ENCODE measurements around the gene ID2. TPM values are rescaled to one million over a fixed set of nuclear protein-coding genes. Genes with fewer than 3 reads are reported as not detected.

Gene ID2
- total and polyA plus RNA-seq, 2 of the 13 experiments (the other 11 are each of a cell fraction or from before 2014, with no cell fraction given), result 214 to 719 TPM

- Histone ChIP-seq H3K4me1 (ENCODE audit: insufficient read depth, low read length) (peaks cover 98% of the 10 kb centered on the region), H3K9ac (ENCODE audit: insufficient read depth, low read depth, low read length) (peak overlapping the region; percentile 25; the same call in 1 of the 2 replicates), H3K27ac (ENCODE audit: extremely low read length, insufficient read depth, low read length) (peak overlapping the region; percentile 55), H3K79me2 (ENCODE audit: insufficient read depth, low read length) (peaks cover 2% of the 10 kb centered on the region), H3K4me3 (replicated peaks in 1 of 3; ENCODE audit: insufficient read depth in 1 of 3, low read depth in 2 of 3, low read length in 3 of 3) (peak overlapping the region in 1 of 3 experiments; percentile 44; a peak in 2 of 6 replicates), H3K27me3 (ENCODE audit: control insufficient read depth in 1 of 2, insufficient read depth in 2 of 2, low read length in 2 of 2) (no peaks in the 10 kb centered on the region), H2AFZ (ENCODE audit: low read length) (no peak overlapping the region), H3K36me3 (replicated peaks in 1 of 2; ENCODE audit: control insufficient read depth in 1 of 2, insufficient read depth in 2 of 2, low read length in 2 of 2) (no peaks in the 10 kb centered on the region), H3K9me3 (ENCODE audit: low read length) (no peaks in the 10 kb centered on the region), H3K4me2 (ENCODE audit: low read depth, low read length) (peak overlapping the region; percentile 72), H4K20me1 (ENCODE audit: insufficient read depth, low read length) (no peaks in the 10 kb centered on the region)
- ChIA-PET POLR2A (interaction anchor here (0.8 to 10.2 kb wide), 12 partner anchors 8 to 107 kb away, joined by 3 to 188 read pairs (median 4); partner anchors contain the start of gene ID2), CTCF (ENCODE audit: low intra/inter-chr PET ratio, low total read pairs) (no interaction called here)
- FAIRE-seq, result no peak
- intact Hi-C loops (cut with micrococcal nuclease; ENCODE audit: unreplicated experiment) (loop anchor here (1.0 kb wide), 1 partner anchor 48 kb away; no protein-coding TSS in a partner anchor), in situ Hi-C loops (cut with HindIII; ENCODE audit: extremely low pct_ligation_motif_present, low pct_unique_long_range_greater_than_20kb) (no loop called here)
- BruUV-seq (replicated peaks), result no TSS peak
- no peak for DNase-seq (ENCODE audit: low spot score)
- WGBS (ENCODE audit: low lambda C conversion rate), result 44% methylated on average over 7 of the region's 7 CpGs
- ATAC-seq, result peak; percentile 2; the same call in 1 of the 3 replicates
- TF ChIP-seq CBX2 (IDR thresholded peaks at IDR 0.05; ENCODE audit: low read depth, low read length) (no peak), CBX2 (CRISPR knock-in tag; IDR thresholded peaks at IDR 0.05; ENCODE audit: low read depth) (peak; percentile 23; the same call in 1 of the 2 replicates), BCL6 (CRISPR knock-in tag; IDR thresholded peaks at IDR 0.05) (no peak), KAT7 (CRISPR knock-in tag; IDR thresholded peaks at IDR 0.05; ENCODE audit: borderline replicate concordance) (peak; percentile 11; the same call in 1 of the 2 replicates), ZBTB38 (CRISPR knock-in tag; IDR thresholded peaks at IDR 0.05) (0 out of 2 replicates have a peak, but pooled peaks have one; percentile 13), ZNF776 (CRISPR knock-in tag; IDR thresholded peaks at IDR 0.05) (0 out of 2 replicates have a peak, but pooled peaks have one; percentile 21), ZNF577 (CRISPR knock-in tag; IDR thresholded peaks at IDR 0.05; ENCODE audit: borderline replicate concordance, low read depth) (0 out of 2 replicates have a peak, but pooled peaks have one; percentile 70), ETV6 (CRISPR knock-in tag; conservative IDR thresholded peaks at IDR 0.05) (0 out of 2 replicates have a peak, but pooled peaks have one; percentile 34), ZNF292 (CRISPR knock-in tag; IDR thresholded peaks at IDR 0.05; ENCODE audit: borderline replicate concordance, low read depth) (0 out of 2 replicates have a peak, but pooled peaks have one; percentile 2), ZNF235 (CRISPR knock-in tag; IDR thresholded peaks at IDR 0.05; ENCODE audit: borderline replicate concordance) (0 out of 2 replicates have a peak, but pooled peaks have one; percentile 37), NCOA1 (CRISPR knock-in tag; IDR thresholded peaks at IDR 0.05) (no peak), ZNF724P (CRISPR knock-in tag; IDR thresholded peaks at IDR 0.05; ENCODE audit: borderline replicate concordance) (0 out of 2 replicates have a peak, but pooled peaks have one; percentile 43)
- TF ChIP-seq, protein P1, sequence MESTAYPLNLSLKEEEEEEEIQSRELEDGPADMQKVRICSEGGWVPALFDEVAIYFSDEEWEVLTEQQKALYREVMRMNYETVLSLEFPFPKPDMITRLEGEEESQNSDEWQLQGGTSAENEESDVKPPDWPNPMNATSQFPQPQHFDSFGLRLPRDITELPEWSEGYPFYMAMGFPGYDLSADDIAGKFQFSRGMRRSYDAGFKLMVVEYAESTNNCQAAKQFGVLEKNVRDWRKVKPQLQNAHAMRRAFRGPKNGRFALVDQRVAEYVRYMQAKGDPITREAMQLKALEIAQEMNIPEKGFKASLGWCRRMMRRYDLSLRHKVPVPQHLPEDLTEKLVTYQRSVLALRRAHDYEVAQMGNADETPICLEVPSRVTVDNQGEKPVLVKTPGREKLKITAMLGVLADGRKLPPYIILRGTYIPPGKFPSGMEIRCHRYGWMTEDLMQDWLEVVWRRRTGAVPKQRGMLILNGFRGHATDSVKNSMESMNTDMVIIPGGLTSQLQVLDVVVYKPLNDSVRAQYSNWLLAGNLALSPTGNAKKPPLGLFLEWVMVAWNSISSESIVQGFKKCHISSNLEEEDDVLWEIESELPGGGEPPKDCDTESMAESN (CRISPR knock-in tag; conservative IDR thresholded peaks at IDR 0.05), result 0 out of 2 replicates have a peak, but pooled peaks have one; percentile 19
- TF ChIP-seq, protein P2, sequence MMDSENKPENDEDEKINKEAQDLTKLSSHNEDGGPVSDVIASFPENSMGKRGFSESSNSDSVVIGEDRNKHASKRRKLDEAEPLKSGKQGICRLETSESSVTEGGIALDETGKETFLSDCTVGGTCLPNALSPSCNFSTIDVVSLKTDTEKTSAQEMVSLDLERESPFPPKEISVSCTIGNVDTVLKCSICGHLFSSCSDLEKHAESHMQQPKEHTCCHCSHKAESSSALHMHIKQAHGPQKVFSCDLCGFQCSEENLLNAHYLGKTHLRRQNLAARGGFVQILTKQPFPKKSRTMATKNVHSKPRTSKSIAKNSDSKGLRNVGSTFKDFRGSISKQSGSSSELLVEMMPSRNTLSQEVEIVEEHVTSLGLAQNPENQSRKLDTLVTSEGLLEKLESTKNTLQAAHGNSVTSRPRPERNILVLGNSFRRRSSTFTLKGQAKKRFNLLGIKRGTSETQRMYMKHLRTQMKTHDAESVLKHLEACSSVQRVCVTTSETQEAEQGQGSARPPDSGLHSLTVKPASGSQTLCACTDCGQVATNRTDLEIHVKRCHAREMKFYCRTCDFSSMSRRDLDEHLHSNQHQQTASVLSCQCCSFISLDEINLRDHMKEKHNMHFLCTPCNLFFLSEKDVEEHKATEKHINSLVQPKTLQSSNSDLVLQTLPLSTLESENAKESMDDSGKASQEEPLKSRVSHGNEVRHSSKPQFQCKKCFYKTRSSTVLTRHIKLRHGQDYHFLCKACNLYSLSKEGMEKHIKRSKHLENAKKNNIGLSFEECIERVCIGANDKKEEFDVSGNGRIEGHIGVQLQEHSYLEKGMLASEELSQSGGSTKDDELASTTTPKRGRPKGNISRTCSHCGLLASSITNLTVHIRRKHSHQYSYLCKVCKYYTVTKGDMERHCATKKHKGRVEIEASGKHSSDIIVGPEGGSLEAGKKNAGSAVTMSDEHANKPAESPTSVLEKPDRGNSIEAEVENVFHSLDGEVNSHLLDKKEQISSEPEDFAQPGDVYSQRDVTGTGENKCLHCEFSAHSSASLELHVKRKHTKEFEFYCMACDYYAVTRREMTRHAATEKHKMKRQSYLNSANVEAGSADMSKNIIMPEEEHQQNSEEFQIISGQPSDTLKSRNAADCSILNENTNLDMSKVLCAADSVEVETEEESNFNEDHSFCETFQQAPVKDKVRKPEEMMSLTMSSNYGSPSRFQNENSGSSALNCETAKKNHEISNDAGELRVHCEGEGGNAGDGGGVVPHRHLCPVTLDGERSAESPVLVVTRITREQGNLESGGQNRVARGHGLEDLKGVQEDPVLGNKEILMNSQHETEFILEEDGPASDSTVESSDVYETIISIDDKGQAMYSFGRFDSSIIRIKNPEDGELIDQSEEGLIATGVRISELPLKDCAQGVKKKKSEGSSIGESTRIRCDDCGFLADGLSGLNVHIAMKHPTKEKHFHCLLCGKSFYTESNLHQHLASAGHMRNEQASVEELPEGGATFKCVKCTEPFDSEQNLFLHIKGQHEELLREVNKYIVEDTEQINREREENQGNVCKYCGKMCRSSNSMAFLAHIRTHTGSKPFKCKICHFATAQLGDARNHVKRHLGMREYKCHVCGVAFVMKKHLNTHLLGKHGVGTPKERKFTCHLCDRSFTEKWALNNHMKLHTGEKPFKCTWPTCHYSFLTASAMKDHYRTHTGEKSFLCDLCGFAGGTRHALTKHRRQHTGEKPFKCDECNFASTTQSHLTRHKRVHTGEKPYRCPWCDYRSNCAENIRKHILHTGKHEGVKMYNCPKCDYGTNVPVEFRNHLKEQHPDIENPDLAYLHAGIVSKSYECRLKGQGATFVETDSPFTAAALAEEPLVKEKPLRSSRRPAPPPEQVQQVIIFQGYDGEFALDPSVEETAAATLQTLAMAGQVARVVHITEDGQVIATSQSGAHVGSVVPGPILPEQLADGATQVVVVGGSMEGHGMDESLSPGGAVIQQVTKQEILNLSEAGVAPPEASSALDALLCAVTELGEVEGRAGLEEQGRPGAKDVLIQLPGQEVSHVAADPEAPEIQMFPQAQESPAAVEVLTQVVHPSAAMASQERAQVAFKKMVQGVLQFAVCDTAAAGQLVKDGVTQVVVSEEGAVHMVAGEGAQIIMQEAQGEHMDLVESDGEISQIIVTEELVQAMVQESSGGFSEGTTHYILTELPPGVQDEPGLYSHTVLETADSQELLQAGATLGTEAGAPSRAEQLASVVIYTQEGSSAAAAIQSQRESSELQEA (CRISPR knock-in tag; IDR thresholded peaks at IDR 0.05; ENCODE audit: not compliant biosample characterization), result no peak
Observed at GRCh38 chr2:8633186-8633734, 48.6 kb upstream of the ID2 start.

Measured in HepG2 (cell line).